ENCODE data around the gene APOC4.
"Not testable (repeated sequence)": the region's sequence is repeated elsewhere in the genome, so short reads cannot be mapped to it uniquely, and the experiment has no call there.

APOC4 gene

GRCh38 chr19:44913512-44914432 lies 28.3 kb upstream of the APOC4 start:
- in situ Hi-C loops (cut with MboI; ENCODE audit: low pct_unique_long_range_greater_than_20kb, low sequenced_read_pairs); DNase-seq: not testable (repeated sequence)

- in situ Hi-C loops (cut with MboI; ENCODE audit: low pct_unique_long_range_greater_than_20kb, low sequenced_read_pairs) = not testable (repeated sequence)
- peak; percentile 94 for DNase-seq
These were observed 27.4 kb upstream of the APOC4 start, which contains the start of gene APOC1 for GRCh38 chr19:44914433-44915206. Gene APOC1 (plus strand): TSS chr19:44914608. CDS start chr19:44914892, 284 bp downstream.

GRCh38 chr19:44924243-44924725 lies 17.8 kb upstream of the APOC4 start:
- in situ Hi-C loops (cut with MboI; ENCODE audit: low pct_unique_long_range_greater_than_20kb, low sequenced_read_pairs) = no loop called here
- no peak for DNase-seq

- peak; percentile 38 for DNase-seq
These were observed 16.7 kb upstream of the APOC4 start for GRCh38 chr19:44925114-44925891.

DNA sequence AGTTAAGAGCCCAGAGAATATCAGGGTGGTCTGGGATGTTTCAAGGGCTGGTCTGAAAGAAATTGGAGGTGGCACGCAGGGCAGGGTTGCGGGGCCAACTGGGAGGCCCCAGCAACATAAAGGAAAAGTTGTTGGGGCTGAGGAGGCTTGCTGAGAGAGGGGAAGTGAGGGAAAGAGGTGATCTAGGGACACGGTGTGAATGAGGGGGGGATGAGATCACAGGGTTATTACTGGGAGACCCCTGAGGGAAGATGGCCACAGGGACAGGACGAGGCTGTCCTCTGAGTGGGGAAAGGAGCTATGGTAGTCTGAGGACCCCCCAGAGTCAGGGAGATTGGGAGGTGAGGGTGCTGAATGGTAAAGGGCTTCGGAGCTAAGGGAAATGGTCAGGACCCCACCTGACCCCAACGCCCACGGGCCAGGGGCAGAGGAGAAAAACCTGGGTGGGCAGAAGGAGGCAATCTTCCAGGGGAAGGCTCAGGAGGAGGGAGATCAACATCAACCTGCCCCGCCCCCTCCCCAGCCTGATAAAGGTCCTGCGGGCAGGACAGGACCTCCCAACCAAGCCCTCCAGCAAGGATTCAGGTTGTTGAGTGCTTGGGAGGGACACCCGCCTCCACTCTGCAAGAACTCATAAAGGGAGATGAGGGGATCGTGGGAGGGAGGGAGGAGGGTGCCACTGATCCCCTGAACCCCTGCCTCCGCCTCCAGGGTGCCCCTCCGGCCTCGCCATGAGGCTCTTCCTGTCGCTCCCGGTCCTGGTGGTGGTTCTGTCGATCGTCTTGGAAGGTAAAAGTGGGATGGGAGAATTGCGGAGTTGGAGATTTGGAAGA lies 15.6 kb upstream of the APOC4 start:
- DNase-seq; in situ Hi-C loops (cut with MboI; ENCODE audit: low pct_unique_long_range_greater_than_20kb, low sequenced_read_pairs): not testable (repeated sequence)

More at GRCh38 chr19:44925114-44925891, 16.7 kb upstream of the APOC4 start:
- in situ Hi-C loops (cut with MboI; ENCODE audit: low pct_unique_long_range_greater_than_20kb, low sequenced_read_pairs) = no loop called here

- DNase-seq = peak; percentile 22
- in situ Hi-C loops (cut with MboI; ENCODE audit: low pct_unique_long_range_greater_than_20kb, low sequenced_read_pairs) = no loop called here
These were observed 14.3 kb upstream of the APOC4 start for GRCh38 chr19:44927746-44928145.

DNA sequence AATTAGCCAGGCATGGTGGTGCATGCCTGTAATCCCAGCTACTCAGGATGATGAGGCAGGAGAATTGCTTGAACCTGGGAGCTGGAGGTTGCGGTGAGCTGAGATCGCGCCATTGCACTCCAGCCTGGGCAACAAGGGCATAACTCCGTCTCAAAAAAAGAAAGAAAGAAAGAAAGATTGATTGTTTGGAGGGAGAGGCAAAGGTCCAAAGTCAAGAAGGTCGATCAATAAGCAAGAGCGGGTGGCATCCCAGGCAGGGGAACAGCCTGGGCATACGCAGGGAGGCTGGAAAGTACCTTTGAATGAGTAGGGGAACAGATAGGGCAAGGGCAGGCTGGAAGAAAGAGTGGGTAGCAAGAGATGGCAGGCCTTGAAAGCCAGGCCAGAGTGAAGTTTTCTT lies 11.9 kb upstream of the APOC4 start:
- DNase-seq = no peak
- in situ Hi-C loops (cut with MboI; ENCODE audit: low pct_unique_long_range_greater_than_20kb, low sequenced_read_pairs) = no loop called here

- no peak for DNase-seq
- in situ Hi-C loops (cut with MboI; ENCODE audit: low pct_unique_long_range_greater_than_20kb, low sequenced_read_pairs) = no loop called here
These were observed 10.5 kb upstream of the APOC4 start for GRCh38 chr19:44931541-44931940.

DNA sequence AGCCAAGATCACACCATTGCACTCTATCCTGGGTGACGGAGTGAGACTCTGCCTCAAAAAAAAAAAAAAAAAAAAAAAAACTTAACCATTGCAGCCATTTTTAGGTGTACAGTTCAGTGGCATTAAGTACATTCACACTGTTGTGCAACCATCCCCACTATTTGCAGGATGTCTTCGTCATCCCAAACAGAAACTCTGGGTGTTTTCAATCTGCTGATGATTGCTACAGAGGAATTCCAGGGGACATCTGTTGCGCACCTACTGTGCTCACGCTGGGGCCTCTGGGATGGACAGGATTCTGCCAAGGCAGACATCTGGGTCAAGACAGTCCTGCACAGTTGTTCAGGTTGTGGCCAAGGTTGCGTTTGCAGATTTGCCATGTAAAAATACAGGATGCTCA lies 2.4 kb upstream of the APOC4 start:
- DNase-seq = no peak
- in situ Hi-C loops (cut with MboI; ENCODE audit: low pct_unique_long_range_greater_than_20kb, low sequenced_read_pairs) = no loop called here

DNA sequence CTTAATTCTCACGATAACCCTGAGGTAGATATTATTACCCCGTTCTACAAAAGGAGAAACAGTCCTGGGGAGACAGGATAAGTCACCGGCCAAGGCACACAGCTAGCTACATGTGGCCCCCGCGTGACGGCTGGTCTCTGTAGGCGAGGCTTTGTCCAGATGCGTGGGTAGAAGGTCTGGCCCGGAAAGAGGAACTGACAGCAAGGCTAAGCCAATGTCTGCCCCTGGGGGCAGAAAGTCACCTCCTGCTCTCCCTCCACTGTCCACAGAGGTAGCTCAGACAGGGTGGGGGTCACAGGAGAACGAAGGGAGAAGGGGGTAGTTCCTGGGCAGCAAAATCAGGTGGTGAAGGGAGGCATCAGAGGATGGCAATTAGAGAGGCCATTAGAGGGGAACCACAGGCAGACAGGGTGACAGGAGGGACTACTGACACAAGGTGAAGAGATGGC lies 1.8 kb downstream of the APOC4 start:
- peak; percentile 83 for DNase-seq
- in situ Hi-C loops (cut with MboI; ENCODE audit: low pct_unique_long_range_greater_than_20kb, low sequenced_read_pairs) = no loop called here

DNA sequence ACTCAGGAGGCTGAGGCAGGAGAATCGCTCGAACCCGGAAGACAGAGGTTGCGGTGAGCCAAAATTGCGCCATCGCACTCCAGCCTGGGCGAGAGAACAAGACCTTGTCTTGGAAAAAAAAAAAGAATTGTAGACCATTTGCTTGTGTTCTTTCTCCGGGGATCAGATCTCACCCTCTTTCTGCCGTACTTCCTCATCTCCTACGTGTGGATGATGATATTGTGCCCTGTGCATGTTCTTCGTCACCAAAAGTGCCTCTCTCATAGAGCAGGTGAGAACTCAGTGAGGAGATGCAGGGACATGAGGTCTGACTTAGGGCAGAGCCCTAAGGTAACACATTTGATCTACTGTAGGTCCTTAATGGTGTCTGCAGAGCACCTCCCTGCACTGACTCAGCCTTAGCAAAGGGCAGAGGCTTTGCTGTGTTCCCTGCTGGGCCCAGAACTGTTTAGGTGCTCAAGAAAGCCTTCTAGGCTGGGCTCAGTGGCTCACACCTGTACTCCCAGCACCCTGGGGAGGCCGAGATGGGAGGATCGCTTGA lies 5.1 kb downstream of the APOC4 start:
- in situ Hi-C loops (cut with MboI; ENCODE audit: low pct_unique_long_range_greater_than_20kb, low sequenced_read_pairs) = no loop called here
- DNase-seq = peak; percentile 87

DNA sequence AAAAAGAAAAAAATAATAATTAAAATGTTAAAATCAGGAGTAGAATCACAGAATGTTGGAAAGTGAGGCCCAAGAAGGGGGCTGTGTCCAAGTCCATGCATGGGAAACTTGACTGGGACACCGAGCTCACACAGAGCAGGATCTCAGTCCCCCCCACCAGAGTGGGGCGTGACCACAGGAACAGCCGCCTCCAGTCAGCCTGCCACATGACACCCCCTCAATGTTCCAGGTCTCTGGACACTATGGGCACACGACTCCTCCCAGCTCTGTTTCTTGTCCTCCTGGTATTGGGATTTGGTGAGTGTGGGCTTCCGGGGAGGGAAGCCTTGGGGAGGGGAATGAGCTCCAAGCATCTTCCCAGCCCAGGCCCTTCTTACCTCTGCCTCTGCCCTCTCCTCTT lies 6.2 kb downstream of the APOC4 start:
- in situ Hi-C loops (cut with MboI; ENCODE audit: low pct_unique_long_range_greater_than_20kb, low sequenced_read_pairs) = no loop called here

GRCh38 chr19:44948763-44949374 lies 6.8 kb downstream of the APOC4 start:
- in situ Hi-C loops (cut with MboI; ENCODE audit: low pct_unique_long_range_greater_than_20kb, low sequenced_read_pairs) = no loop called here
- no peak for DNase-seq

More for the DNA sequence above, 6.2 kb downstream of the APOC4 start:
- DNase-seq = no peak

DNA sequence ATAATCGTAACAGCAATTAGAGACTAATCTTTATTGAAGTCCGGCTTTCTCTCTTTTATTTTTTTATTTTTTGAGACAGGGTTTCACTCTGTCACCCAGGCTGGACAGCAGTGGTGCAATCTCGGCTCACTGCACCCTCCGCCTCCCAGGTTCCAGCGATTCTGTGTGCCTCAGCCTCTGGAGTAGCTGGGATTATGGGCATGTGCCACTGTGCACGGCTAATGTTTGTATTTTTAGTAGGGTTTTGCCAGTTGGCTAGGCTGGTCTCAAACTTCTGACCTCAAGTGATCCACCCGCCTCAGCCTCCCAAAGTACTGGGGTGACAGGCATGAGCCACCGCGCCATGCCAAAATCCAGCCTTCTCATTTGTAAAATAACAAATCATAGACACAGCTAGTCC lies 7.5 kb downstream of the APOC4 start:
- in situ Hi-C loops (cut with MboI; ENCODE audit: low pct_unique_long_range_greater_than_20kb, low sequenced_read_pairs) = no loop called here
- DNase-seq = no peak

GRCh38 chr19:44951179-44952159 lies 9.4 kb downstream of the APOC4 start:
- in situ Hi-C loops (cut with MboI; ENCODE audit: low pct_unique_long_range_greater_than_20kb, low sequenced_read_pairs) = no loop called here
- DNase-seq = peak; percentile 65

DNA sequence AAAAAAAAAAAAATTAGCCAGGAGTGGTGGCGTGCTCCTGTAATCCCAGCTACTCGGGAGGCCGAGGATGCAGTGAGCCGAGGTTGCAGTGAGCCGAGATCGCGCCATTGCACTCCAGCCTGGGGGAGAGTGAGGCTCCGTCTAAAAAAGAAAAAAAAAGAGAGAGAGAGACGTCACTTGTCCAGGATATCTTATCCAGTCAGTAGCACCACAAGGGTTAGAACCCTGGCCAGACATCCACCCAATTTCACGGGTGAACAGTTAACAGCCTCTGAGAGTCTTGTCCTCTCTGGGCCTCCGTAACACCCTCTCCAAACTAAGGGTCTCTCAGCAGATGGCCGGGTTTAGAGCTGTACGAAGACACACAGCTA lies 12.2 kb downstream of the APOC4 start:
- no peak for DNase-seq

More for the DNA sequence above, 12.2 kb downstream of the APOC4 start:
- in situ Hi-C loops (cut with MboI; ENCODE audit: low pct_unique_long_range_greater_than_20kb, low sequenced_read_pairs) = no loop called here
